NT2/D1 (cell line): ENCODE measurements around the gene CTAGE9.

Source experiments
- SUZ12 ChIP-seq: IDR thresholded peaks from 2 replicates; pipeline ENCODE4 v1.6.1; 2011; ENCODE audit not compliant: insufficient read length, insufficient read depth; ENCODE audit errors: extremely low read depth
- YY1 ChIP-seq: IDR thresholded peaks from 2 replicates; pipeline ENCODE4 v1.6.1; 2011; ENCODE audit not compliant: insufficient read length, insufficient read depth
- ZNF274 ChIP-seq: IDR thresholded peaks from 2 replicates; pipeline ENCODE4 v1.6.1; 2011; ENCODE audit warnings: mild to moderate bottlenecking, low read depth, low read length

DNA sequence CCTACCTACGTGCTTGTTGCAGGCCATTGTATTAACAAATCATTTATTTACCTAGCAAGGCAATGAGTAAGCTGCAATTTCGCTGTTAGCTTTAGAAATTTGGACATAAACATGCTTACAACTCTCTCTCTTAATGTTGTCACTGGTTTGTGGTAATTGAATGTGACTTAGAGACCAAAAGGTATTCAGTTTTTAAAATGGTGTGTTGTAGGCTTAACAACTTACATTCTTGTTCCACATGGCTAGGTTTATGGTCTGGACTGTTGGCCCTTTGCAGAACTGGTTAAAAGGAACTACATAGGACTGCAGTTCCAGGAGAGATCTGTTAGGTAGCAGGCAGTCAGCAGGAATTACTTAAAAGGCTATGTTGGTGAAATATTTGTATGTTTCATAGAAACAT lies 10.3 kb upstream of the CTAGE9 start:
- TF ChIP-seq SUZ12 (no peak), YY1 (no peak), ZNF274 (no peak)
